ENCODE data around the gene KCTD14.

GRCh38 chr11:78038697-78039313 is 15.7 kb upstream of the KCTD14 start:
- TF ChIP-seq CTCF (IDR thresholded peaks at IDR 0.05): no peak
- TF ChIP-seq ZFX (IDR thresholded peaks at IDR 0.05; ENCODE audit: borderline replicate concordance): no peak

All from 22Rv1 (cell line).